Hepatic stellate cell (primary cell): ENCODE measurements around the gene NEURL1.
A peak's percentile ranks its signal among the peaks of the same experiment; 100 is the strongest.

Source experiments
- DNase-seq: peaks from one replicate; pipeline ENCODE4 v3.0.0; 2011; ENCODE audit warnings: low spot score

NEURL1 gene

GRCh38 chr10:103564116-103564501, 70.6 kb downstream of the NEURL1 start:
- DNase-seq = no peak

GRCh38 chr10:103564776-103565520, 71.4 kb downstream of the NEURL1 start:
- peak; percentile 60 for DNase-seq

- no peak for DNase-seq
These were observed 73.0 kb downstream of the NEURL1 start for GRCh38 chr10:103566536-103566935.

- DNase-seq = no peak
These were observed 75.0 kb downstream of the NEURL1 start for GRCh38 chr10:103568505-103568904.

GRCh38 chr10:103569896-103570295, 76.4 kb downstream of the NEURL1 start:
- DNase-seq = peak; percentile 60

GRCh38 chr10:103570844-103571655, 77.5 kb downstream of the NEURL1 start:
- DNase-seq = no peak

GRCh38 chr10:103571656-103571975, 78.1 kb downstream of the NEURL1 start:
- DNase-seq = no peak

GRCh38 chr10:103572347-103573204, 79.1 kb downstream of the NEURL1 start:
- peak; percentile 50 for DNase-seq

- DNase-seq = no peak
These were observed 79.6 kb downstream of the NEURL1 start for GRCh38 chr10:103573205-103573487.

GRCh38 chr10:103574097-103575061, 80.9 kb downstream of the NEURL1 start:
- DNase-seq = no peak

GRCh38 chr10:103575416-103576075, 82.0 kb downstream of the NEURL1 start:
- DNase-seq = no peak

- no peak for DNase-seq
These were observed 82.6 kb downstream of the NEURL1 start for GRCh38 chr10:103576076-103576471.

GRCh38 chr10:103576862-103577261, 83.4 kb downstream of the NEURL1 start:
- DNase-seq = no peak

- DNase-seq = no peak
These were observed 85.4 kb downstream of the NEURL1 start for GRCh38 chr10:103578782-103579382.

- no peak for DNase-seq
These were observed 86.5 kb downstream of the NEURL1 start for GRCh38 chr10:103580011-103580410.

GRCh38 chr10:103580430-103580829, 86.9 kb downstream of the NEURL1 start:
- no peak for DNase-seq

- DNase-seq = no peak
These were observed 88.0 kb downstream of the NEURL1 start for GRCh38 chr10:103581499-103581898.

GRCh38 chr10:103582331-103583123, 89.0 kb downstream of the NEURL1 start:
- no peak for DNase-seq

GRCh38 chr10:103583871-103584215, 90.3 kb downstream of the NEURL1 start:
- no peak for DNase-seq
